NCI-H128 (cell line): Measurements from ENCODE around the gene ITGA5.

ENCODE experiments used
- DNase-seq: peaks from one replicate; lab custom pipeline; 2025; ENCODE audit not compliant: unreplicated experiment; lab: John Stamatoyannopoulos, UW

Gene ITGA5

DNA sequence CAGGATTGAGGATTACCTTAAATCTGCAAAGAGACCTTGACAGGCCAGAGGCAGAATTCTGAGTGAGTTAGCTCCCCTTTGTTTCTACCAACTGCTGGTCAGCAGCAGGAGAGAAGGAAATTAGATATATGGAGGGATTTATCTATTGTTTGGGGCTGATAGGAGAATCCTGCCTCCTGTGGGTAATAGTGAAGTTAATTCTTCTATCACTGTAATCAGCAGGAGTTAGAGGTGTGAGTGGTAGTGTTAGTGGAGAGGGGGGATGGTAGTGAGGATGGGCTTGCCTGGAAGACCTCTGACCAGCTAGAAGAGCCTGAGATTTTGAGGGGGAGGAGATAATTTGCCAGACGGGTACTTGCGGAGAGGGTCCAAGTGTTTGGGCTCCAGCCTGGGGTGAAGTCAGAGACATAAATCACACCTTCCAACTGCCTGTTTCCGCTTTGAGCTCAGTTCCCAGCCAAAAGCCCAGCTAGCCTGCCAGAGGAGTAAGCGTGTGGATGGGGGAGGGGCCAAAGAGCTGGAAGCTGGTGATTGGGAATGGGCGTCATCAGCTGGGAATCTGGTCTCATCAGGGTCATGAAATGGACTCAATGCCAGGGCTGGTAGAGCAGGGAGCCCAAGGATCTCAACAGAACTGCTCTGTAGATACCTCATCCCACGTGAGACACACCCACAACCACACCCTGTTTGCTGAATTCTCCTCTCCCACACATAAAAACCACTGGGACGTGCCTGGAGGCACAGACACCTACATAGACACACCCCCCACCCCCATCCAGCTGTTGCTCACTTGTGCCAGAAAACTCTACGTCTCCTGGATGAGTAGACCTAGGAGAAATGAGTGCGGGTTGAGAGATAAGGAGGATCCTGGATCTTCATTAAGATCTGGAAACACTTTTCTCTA is 13.1 kb upstream of the ITGA5 start:
- no peak for DNase-seq

DNA sequence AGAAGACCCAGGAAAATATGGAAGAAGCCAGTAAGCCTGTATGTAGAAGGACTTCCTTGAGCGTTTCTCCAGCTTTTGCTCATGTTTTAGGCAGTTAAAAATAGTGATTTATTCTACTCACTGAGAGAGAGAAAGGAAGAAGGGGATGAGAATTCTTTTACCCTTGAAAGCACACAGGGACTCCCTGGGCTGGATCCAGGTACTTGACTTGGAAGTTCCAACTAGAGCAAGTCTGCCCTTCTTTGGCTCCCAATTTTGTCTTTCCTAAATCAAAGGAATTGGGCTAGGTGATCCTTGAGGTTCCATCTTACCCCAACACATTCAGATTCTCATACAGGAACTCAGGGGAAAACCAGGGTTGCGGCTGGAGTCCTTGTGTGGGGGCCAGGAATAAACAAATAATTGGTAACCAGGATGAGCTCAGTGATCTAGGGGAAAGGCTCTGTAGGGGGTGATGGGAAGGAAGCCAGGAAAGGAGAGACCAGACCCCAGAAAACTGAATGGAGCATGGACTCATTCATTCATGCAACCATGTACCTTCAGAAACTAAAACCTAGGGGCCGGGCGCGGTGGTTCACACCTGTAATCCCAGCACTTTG is 11.5 kb upstream of the ITGA5 start:
- no peak for DNase-seq

GRCh38 chr12:54429014-54429471 is 10.0 kb upstream of the ITGA5 start:
- DNase-seq = no peak

DNA sequence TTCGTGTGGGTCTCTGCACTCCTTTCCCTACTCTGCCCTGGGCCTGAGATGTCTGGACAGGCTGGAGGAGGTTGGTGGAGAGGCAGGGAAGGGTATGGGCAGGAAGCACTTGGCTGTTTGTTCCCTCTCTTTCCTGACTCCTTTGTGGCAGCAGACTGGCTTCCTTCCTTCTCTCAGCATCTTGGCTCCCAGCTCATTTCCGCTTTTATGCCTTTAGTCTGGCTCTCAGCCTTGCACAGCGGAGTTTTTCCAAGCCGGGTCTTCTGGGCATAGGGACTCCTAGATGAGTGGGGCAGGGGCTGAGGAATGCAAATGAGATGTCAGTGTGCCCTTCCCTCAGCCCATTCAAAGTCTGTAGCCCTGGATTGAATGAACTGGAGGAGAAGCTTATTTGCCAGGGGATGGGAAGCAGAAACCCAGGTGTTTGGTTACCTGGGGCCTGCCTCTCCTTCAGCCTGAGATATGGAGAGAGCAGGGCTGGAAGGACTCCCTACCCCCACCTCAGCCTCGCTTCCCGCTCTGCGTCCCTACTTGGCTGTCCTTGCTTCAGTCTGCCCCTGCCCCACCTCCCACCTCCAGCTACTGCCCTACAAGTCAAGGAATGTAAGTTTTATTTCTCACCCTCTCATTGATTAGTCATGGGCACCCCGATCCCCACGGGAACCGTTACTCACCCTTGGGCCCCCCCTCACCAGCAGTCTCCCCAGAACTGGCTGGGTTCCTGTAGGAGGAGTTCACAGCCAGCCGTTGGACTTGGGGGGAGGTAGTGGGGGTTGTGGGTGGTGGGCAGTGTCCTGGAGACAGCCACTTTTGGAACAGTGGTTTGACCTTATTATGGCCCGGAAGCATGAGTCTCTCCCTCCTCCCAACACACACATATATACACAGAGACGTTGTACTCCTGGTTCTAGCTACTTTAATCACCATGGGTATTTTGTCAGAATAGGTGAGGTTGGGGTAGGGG is 9.3 kb upstream of the ITGA5 start:
- no peak for DNase-seq

DNA sequence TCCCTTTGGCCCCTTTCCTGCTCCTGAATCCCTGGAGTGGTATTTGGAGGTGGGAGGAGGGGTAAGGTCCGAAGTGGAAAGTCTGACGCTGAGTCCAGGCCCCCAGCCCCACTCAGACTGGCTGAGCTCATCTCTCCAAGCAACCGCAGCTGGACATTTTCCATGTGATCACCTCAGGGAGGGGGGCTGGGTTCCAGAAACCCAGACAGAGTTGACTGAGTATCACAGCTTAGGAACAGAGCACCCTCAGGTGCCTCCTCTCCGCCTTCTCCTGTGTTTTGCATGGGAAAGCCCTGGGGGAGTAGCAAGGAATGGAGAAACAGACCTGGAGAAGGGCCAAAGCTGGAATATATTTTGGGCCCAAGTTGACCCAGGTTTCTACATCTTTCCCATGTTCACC is 8.0 kb upstream of the ITGA5 start:
- no peak for DNase-seq

DNA sequence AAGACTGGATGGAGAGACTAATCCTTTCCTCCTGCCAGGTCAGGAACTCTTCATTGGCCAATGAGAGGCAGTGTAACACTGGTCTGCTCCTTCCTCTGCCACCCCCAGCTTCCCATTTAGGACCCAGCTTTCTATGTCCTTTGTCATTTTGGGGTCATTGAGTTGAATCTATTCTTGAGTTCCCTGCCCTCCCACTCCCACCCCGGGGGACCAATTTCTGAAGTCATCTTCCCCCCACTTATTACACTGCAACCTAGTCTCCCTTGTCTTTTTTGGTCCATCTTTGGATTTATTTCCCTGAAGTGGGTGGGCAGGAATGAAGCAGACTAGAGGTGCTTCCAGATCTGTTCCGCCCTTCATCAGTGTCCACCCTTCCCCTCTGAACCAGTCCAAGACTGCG is 7.6 kb upstream of the ITGA5 start:
- DNase-seq = no peak

- DNase-seq = no peak
Measured at GRCh38 chr12:54425702-54426101, 6.6 kb upstream of the ITGA5 start.

DNA sequence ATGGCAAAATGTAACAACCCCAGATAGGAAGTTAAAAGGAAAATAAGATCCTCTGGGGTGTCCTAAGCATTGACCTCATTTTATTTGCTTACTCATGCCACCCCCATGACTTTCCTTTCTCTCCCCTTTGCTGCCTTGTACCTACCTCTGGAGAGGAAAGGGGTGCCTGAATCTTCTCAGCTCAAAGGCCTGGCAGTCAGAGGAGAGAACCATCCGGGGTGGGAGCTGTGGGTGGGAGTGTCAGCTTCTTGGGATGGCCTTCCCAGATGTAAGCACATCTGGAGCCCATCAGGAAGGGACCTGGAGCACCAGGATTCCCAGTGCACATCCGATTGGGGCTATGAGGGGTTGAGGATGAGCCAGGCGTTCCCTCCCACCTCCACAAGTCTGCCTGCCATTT is 5.2 kb upstream of the ITGA5 start:
- DNase-seq = no peak

DNA sequence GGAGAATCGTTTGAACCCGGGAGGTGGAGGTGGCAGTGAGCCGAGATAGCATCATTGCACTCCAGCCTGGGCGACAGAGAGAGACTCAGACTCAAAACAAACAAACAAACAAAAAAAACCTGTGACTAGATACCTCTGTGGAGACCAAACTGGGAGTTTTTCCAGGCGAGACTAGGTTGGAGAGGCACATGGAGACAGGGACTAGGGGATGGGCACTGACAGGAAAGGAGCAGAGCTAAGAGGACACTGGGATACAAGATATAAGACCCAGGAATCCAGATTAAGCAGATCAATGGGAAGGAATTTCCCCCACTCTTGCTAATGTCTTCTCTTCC is 4.7 kb upstream of the ITGA5 start:
- no peak for DNase-seq

DNA sequence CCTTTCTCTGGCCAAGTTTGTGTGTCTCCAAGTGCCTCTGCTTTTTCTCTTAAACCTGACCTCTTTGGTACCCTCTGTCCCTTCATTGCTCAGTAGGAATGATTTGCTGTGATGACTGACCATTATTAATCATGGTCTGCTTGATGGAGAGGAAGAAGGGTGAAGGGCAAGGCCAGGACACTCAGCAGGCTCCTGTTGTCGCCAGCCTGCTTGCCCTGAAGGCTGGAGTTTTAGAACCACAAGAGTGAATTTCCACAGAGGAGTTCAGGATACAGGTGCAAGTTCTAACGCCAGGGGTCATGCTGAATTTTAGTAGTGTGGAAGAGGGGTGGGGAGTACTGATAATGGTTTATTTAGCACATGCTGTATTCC is 2.8 kb upstream of the ITGA5 start:
- DNase-seq = no peak

DNA sequence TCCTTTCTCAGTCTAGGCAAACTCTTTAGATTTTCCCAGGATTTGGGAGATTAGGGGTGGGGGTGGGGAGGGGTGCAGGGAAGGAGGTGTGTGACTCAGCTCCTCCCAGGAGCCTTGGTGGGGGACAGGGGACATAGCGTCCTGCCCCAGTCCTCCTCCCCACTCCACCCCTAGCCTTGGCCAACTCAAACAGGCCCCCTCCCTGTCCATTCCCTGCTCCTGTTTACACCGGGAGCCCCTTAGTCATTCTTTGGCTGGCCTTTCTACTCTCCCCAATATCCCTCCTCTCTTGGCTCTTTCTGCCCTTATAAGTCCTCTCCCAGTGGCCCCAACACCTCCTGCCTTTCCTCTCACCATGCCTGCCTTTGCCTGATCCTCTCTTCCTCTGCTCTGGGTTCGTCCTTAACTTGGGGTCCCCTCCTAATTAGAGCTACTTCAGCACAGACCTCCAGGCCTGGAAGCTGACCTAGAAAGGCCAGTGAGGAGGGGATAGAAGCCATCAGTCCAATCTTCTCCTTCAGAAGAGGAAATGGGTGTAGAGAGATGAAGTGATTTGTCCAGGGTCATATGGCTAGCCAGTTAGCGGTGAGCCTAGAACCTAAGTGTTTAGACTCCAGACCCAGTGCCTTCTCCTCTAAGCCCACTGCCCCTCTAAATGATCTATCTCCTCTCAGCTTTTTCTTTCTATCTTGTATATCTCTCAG is 2.3 kb upstream of the ITGA5 start:
- no peak for DNase-seq

GRCh38 chr12:54420766-54421144 is 1.7 kb upstream of the ITGA5 start:
- DNase-seq = no peak

- no peak for DNase-seq
Measured at GRCh38 chr12:54418441-54419087, 502 bp downstream of the ITGA5 start.

DNA sequence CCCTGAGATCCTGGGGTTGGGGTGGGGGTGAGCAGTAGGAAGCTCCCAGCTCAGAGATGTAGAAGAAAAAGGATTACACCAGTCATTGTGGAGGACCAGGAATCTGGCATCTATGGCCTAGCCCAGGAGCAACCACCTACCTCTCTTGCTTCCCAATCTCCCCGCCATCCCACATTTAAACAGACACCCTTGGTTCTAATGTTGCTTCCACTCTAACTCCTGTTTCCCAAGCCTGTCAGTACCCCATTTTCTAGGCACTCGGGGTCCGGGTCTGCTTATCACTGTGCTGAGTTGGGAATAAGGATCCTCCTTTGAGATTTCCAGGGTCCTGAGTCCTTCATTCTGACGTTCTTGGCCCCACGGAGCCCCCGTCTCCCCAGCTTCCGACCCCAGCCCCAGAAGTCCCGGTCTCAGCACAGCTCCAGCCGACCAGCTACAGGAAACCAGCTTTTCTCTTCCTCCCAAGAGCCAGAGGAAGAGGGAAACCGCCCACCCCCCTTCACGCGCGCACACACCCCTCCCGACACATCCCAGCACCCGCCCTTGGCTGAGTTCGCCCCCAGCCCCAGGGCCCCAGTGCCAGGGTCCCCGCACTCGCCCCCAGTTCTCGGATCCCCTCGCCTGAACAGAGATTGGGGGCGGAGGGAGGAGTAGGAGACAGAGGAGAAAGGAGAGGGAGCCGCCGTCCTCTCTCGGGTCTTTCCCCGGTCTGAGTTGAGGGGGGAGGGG is 1.2 kb downstream of the ITGA5 start:
- DNase-seq = no peak

GRCh38 chr12:54416687-54417603 is 2.1 kb downstream of the ITGA5 start:
- no peak for DNase-seq

GRCh38 chr12:54415221-54415929 is 3.7 kb downstream of the ITGA5 start:
- DNase-seq = no peak

DNA sequence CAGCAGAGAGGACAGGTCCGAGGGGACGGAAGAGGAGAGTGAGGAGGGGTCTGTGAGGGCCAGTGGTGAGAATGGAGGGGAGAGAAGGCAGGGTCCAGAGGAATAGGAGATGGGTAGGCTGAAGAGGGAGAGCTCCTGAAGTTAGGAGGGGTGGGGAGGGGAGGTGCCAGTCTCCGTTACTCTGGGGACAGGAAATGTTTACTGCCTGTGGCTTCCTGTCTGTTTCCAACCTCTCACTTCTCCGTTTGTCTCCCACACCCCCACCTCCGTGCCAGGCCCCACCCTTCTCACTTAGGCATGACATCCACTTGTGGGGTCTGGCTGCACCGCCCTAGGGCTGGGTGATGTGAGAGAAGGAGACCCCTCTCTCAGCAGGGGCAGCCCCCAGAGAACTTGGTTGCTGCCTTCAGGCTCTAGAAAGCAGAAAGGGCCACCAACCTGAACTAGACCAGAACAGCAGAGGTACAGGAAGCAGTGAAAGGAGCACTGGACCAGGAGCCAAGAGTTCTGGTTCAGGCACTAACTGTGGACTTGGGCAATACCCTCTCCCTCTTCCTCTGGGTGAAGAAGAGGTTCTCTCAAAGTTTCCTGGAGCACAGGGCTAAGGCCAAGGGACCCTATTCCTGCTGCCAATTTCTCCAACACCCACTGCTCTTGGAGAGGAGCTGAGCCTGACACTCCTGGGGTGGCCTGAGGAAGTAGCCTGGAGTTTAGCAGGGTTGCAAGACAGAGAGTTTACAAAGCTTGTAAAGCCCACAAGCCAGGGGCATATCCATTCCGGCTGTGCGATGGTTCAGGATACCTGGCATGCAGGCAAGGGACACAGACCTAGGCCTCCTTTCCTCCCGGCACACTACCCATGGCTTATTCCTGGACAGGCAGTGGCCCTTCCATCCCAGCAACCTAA is 5.5 kb downstream of the ITGA5 start:
- no peak for DNase-seq
